GM03348 (cell line): ENCODE results near the gene KDM5A.
"Not testable (repeated sequence)": the region's sequence is repeated elsewhere in the genome, so short reads cannot be mapped to it uniquely, and the experiment has no call there.

ENCODE experiments used
- DNase-seq: peaks from one replicate; pipeline ENCODE4 v3.0.0; 2012; ENCODE audit warnings: low spot score

KDM5A gene

DNA sequence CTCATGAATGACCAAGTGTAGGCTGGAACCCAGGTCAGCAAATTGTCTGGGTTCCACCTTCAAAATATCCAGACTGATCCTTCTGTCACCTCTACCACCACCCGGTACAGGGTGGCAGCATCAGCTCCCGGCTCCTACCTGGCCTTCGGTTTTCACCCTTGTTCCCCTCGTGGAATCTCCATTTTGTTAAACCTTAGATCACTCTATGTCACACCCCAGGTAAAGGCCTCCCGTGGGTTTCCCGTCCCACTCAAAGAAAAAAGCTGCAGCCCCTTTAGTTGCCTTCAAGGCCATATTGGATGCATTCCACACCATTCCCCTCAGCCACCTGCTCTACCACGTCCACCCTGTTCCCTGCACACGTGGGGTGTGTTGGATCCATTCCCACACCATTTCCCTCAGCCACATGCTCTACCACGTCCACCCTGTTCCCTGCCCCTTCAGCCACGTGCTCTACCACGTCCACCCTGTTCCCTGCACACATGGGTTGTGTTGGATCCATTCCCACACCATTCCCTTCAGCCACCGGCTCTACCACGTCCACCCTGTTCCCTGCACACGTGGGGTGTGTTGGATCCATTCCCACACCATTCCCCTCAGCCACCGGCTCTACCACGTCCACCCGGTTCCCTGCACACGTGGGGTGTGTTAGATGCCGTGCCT is 150.3 kb downstream of the KDM5A start:
- no peak for DNase-seq

DNA sequence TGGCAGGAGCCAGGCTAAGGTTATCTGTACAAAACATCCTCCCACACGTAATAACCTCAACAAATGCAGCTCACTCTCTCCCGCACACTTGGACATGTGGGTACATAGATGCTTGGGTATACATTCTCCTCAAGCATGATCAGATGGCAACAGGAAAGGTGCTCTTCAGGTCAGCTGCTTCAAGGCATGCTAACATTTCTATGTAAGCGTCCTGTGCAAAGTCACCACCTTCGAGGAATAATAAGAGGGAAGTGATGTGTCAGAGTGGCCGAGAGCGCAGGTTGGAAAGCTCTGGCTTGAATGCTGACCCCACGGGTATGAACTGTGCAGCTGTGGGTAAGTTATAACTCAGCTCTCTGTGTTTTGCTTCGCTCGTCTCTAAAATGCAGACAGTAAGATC is 151.0 kb downstream of the KDM5A start:
- DNase-seq = no peak

DNA sequence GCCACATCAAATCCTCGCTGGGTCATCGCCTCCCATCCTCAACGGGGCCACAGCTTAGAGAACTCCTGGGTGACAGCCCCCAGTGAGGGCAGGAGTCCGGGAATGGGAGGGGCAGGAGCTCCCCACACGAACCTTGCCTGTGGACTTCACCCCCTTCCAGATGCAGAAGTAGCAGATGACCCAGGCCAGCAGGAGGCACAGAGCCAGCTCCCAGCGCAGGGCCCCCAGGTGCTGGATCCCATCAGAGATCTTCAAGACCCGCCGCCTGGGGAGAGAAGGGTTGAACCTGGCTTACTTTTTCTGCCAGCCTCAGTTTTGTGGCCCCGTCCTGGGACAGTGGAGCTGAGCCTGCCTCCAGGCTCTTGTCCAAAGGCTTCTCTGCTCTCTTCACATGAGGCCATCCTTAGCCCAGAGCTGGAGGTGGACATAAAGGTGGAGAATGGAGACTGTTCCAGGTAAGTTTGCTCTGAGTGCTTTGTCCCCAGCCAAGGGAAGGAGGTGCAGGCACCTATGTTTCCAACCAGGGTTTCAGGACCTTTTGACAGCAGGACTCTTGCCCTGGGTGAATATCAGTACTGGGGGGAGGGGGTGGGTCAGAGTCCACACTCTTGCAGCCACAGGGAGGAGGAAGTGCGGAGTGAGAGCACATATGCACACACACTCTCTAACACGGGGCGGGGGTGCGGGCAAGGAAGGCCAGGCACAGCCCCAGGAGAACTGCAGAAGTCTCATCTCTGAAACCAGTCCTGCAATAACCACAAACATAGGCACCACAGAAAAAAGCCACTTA is 151.9 kb downstream of the KDM5A start:
- no peak for DNase-seq

DNA sequence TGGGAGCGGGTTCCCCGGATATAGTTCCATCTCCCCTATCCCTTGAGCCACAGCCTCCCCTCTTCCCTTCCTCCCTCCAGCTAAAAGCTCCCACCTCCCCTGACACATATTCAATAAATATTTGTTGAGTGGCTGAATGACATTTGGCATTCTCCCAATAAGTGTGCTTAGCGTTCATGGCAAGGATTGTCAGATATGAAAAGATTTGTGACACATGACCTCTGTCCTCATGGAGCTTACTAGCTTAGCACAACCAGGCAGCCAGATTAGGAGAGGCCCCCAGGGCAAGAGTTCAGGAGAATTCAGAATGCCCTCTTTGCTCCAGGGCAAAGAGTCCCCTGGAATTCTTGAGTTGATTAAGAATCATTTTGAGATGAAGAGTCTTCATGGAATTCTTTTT is 152.7 kb downstream of the KDM5A start:
- DNase-seq = no peak

DNA sequence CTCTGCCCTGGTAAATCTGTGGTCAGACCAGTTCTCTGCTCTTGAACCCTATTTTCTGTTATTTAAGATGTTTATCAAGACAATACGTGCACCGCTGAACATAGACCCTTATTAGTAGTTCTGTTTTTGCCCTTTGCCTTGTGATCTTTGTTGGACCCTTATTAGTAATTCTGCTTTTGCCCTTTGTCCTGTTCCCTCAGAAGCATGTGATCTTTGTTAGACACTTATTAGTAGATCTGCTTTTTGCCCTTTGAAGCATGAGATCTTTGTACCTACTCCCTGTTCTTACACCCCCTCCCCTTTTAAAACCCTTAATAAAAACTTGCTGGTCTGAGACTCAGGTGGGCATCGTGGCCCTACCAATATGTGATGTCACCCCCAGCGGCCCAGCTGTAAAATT is 153.2 kb downstream of the KDM5A start:
- DNase-seq = not testable (repeated sequence)

DNA sequence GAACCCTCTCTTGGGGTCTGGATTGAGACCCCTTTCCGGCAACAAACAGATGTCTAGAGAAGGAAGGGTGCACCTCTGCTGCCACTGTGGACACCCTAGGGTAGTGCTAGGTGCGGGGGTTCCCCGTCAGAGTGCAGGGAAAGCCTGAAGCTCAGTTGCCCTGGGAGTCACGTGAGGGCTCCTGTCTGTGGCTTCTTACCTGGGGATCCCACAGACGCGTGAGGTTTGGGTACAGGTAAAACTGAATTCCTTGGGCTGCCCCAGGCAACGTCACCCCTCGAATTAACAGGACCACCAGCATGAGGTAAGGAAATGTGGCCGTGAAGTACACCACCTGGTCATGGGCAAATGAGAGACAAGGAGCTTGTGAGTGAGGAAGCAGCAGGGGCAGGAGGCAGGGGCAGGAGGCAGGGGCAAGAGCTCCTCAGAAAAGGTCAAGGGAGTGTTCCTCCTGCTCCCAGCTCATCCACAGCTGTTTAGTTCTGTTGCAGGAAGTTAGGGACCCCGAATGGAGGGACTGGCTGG is 154.2 kb downstream of the KDM5A start:
- no peak for DNase-seq

DNA sequence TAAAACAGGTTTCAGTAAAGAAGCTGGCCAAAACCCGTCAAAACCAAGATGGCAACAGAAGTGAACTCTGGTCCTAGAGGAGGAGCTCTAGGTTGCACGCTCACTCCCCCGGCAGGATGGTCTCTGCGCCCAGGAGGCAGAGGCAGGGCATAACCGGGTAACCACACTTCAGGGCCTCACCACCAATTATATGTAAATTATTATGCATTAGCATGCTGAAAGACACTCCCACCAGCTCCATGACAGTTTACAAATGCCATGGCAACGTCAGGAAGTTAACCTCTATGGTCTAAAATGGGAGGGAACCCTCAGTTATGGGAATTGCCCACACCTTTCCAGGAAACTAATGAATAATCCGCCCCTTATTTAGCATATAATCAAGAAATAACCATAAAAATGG is 155.1 kb downstream of the KDM5A start:
- DNase-seq = no peak

DNA sequence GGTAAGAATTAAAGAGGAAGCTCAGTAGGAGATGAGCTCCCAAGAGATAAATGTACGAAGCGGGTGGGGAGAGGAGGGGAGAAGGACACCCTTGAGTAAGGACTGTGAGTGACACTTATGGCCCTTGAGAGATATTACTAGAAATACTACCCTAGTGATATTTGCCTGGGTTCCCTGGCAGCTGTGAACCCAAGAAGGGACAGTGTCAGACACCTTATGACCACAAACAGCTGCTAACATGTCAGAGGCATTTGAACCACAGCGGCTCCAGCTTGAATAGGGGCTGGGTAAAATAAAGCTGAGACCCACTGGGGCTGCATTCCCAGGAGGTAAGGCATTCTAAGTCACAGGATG is 155.5 kb downstream of the KDM5A start:
- DNase-seq = no peak

DNA sequence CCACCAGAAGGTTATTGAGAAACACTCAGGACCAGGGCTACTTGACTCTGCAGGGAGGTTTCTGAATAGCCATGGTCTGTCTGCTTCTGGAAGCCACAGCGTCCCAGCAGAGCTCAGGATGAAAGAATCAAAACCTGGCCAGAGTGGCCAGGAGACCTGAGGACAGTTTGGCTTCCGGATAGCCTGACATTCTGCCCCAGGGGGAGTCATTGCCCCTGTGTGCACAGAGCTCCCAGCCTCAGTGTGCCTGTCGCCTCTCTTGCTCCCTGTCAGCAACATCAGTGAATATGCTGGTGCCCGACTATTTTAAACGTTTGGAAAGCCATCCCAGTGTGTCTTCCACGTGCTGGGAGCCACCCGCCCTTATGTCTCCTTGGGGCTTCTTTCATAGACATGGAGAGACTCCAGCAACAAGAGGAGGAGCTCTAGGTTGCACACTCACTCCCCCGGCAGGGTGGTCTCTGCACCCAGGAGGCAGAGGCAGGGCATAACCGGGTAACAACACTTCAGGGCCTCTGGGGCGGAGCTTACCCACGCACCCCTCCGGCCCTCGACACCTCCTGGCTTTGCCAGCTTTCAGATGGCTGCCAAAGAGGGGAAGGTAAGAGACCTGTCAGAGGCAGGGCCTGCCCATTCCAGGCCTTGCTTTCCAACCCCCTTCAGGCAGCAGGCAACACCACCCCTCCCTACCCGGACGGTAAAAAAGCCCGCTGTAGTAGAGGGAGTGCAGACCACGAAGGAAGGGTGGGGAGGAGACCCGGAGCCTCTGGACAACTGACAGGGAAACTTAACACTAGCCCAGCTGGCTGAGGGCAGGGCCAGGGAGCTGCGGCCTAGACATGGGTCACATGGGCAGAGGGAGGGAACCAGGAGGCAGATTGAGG is 156.1 kb downstream of the KDM5A start:
- DNase-seq = no peak

DNA sequence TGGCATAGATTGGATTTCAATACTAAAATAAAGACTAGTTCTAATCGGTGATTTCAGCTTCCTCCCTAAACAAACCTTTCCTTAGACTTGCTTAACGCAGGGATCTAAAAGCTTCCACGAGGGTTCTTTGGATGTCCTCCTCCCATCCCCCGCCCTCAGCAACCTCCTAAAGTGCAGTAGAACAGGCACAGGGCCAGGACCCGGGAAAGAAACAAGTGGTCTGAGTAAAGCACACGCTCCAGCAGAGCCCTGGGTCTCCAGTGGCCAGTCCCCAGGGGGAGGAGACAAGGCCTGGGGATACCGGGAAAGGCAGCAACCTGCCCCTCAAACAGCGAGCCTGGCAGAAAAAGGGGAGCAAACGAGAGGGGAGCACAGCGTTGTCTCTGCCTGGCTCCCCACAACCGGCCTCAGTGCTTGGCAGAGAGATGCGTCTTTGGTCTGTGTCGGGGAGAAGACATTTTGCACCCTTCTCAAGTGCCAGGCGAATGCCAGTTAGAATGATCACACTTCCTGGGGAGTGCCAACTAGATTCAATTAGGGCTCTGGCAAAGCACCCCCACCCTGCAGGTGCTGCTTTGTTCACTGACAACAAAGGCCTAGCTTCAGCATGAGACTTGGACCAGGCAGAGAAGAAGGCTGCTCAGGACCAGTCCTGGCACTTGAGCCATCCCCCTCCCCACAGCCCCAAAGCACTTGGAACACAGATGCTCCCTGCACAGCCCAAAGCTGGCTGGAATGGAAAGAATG is 158.0 kb downstream of the KDM5A start:
- no peak for DNase-seq
